Measurements from ENCODE around the gene RHBDF1.
"Not testable (repeated sequence)": the region's sequence is repeated elsewhere in the genome, so short reads cannot be mapped to it uniquely, and the experiment has no call there.

RHBDF1 gene

GRCh38 chr16:55571-56136 lies 16.8 kb downstream of the RHBDF1 start:
- TF ChIP-seq CTCF (IDR thresholded peaks at IDR 0.05; ENCODE audit: insufficient read depth, missing control alignments), result no peak
- no peak for DNase-seq (ENCODE audit: insufficient read length, low spot score)
- no peak for FAIRE-seq

GRCh38 chr16:54237-54581 lies 18.2 kb downstream of the RHBDF1 start:
- DNase-seq (ENCODE audit: insufficient read length, low spot score), result no peak
- no peak for TF ChIP-seq CTCF (IDR thresholded peaks at IDR 0.05; ENCODE audit: insufficient read depth, missing control alignments)
- no peak for FAIRE-seq

DNA sequence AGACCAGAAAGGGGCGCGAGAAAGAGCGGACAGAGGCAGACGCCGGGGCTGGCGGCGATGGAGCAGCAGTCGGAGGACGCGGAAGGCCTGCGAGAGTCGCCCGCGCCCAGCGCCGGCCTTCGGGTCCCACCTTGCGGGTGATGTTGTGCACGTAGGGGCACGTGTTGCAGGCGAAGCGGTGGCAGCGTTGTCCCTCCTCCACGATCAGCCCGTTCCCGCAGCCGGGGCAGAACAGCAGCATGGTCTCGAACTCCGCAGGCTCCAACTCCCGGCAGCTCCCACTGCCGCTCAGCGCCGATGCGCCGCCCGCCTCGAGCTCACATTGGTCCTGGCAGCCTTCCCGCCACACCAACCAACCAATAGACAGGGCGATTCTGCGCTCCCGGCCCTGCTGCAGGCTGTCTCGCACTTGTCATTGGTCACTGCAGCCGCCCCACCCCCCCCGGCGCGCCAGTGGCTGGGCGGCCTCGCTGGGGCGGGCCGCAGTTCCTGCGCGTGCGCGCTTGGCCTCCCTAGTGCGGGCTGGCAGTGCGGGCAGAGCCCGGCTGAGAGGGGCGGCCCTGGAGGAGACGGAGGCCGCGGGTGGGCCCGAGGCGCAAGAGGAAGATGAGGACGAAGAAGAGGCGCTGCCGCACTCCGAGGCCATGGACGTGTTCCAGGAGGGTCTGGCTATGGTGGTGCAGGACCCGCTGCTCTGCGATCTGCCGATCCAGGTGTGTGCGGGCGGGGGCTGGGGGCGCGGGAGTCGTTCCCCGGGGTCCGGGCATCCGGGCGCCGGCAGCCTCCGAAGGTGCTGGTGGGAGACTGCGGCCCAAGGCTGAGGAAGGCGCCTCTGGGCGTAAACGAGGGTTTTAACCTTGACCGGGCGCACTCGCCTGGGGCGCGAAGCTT lies 18.8 kb downstream of the RHBDF1 start, which contains the start of the genes POLR3K and SNRNP25:
Gene POLR3K, minus strand, starts transcription at position 263 of the 891 bp plus-strand sequence. Its CDS starts 22 bp downstream, at position 241.
Gene SNRNP25, plus strand, starts transcription at position 483 of the 891 bp plus-strand sequence. Its CDS starts 189 bp downstream, at position 672.
- DNase-seq (ENCODE audit: insufficient read length, low spot score) (peak; percentile 98), FAIRE-seq (no peak)
- no peak for TF ChIP-seq CTCF (IDR thresholded peaks at IDR 0.05; ENCODE audit: insufficient read depth, missing control alignments)

GRCh38 chr16:50769-51591 lies 21.5 kb downstream of the RHBDF1 start:
- no peak for TF ChIP-seq CTCF (IDR thresholded peaks at IDR 0.05; ENCODE audit: insufficient read depth, missing control alignments)

GRCh38 chr16:47234-47633 lies 25.2 kb downstream of the RHBDF1 start:
- no peak for FAIRE-seq
- DNase-seq (ENCODE audit: insufficient read length, low spot score), result no peak

More at GRCh38 chr16:50769-51591, 21.5 kb downstream of the RHBDF1 start:
- DNase-seq (ENCODE audit: insufficient read length, low spot score) (no peak), FAIRE-seq (no peak)

GRCh38 chr16:46510-46909 lies 25.9 kb downstream of the RHBDF1 start:
- FAIRE-seq; DNase-seq (ENCODE audit: insufficient read length, low spot score): not testable (repeated sequence)

More at GRCh38 chr16:47234-47633, 25.2 kb downstream of the RHBDF1 start:
- no peak for TF ChIP-seq CTCF (IDR thresholded peaks at IDR 0.05; ENCODE audit: insufficient read depth, missing control alignments)

DNA sequence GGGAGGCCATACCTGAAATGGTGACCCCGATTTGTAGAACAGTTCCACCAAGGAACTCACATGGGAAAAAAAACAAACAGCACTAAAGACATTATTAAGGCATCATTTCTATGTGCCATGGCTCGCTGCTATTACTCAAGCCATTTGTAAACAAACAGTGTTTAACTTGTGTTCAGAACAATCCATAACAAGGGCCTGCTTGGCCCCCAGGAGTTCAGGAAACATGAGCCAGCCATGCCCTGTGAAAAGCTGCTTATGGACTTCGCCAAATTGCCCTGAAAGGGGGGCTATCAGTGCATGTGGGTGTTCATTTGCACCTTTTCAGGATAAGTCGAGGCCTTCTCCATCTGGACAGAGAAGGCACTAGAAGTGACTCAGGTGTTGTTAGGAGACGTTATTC lies 27.0 kb downstream of the RHBDF1 start:
- FAIRE-seq, result no peak
- no peak for DNase-seq (ENCODE audit: insufficient read length, low spot score)
- TF ChIP-seq CTCF (IDR thresholded peaks at IDR 0.05; ENCODE audit: insufficient read depth, missing control alignments), result no peak

Data from D721Med (cell line).